ENCODE results near the gene PHLDB3. TPM values are rescaled to one million over a fixed set of nuclear protein-coding genes. Genes with fewer than 3 reads are reported as not detected.

PHLDB3 gene
- total and polyA plus RNA-seq, 12 donors = 4.0 to 10.0 (median 5.7) TPM

GRCh38 chr19:43469160-43469480 lies 35.4 kb downstream of the PHLDB3 start:
- Histone ChIP-seq H3K36me3 (no peaks in the 10 kb centered on the region), H3K9me3 (no peaks in the 10 kb centered on the region), H3K4me3 (no peak overlapping the region), H3K4me1 (peaks cover 0 to 37% (median 6%) of the 10 kb centered on the region in 9 donors), H3K27me3 (peaks cover 0 to 14% (median 6%) of the 10 kb centered on the region in 7 donors), H3K27ac (peak overlapping the region in 1 of 10 donors; percentile 47)
- TF ChIP-seq, protein P1, sequence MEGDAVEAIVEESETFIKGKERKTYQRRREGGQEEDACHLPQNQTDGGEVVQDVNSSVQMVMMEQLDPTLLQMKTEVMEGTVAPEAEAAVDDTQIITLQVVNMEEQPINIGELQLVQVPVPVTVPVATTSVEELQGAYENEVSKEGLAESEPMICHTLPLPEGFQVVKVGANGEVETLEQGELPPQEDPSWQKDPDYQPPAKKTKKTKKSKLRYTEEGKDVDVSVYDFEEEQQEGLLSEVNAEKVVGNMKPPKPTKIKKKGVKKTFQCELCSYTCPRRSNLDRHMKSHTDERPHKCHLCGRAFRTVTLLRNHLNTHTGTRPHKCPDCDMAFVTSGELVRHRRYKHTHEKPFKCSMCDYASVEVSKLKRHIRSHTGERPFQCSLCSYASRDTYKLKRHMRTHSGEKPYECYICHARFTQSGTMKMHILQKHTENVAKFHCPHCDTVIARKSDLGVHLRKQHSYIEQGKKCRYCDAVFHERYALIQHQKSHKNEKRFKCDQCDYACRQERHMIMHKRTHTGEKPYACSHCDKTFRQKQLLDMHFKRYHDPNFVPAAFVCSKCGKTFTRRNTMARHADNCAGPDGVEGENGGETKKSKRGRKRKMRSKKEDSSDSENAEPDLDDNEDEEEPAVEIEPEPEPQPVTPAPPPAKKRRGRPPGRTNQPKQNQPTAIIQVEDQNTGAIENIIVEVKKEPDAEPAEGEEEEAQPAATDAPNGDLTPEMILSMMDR (IDR thresholded peaks at IDR 0.05) = no peak
- DNase-seq (no peak), ATAC-seq (no peak)
- intact Hi-C loops (cut with DNase I) = loop anchor here in 1 of 10 donors (5.0 kb wide), 1 partner anchor 33 kb away; the partner anchor contains the start of gene PHLDB3
- 75 to 82% methylated on average over 1 of the region's 1 CpG for WGBS, 2 donors

- Histone ChIP-seq H3K36me3 (no peaks in the 10 kb centered on the region), H3K27me3 (peaks cover 0 to 14% (median 6%) of the 10 kb centered on the region in 7 donors), H3K4me1 (peaks cover 0 to 41% (median 8%) of the 10 kb centered on the region in 9 donors), H3K4me3 (no peak overlapping the region), H3K9me3 (no peaks in the 10 kb centered on the region), H3K27ac (peak overlapping the region in 1 of 10 donors; percentile 47)
- 97% methylated on average over 4 of the region's 4 CpGs for WGBS, 2 donors
- DNase-seq (no peak), ATAC-seq (no peak)
- TF ChIP-seq, protein P1 (IDR thresholded peaks at IDR 0.05) = no peak
- intact Hi-C loops (cut with DNase I) = loop anchor here in 1 of 10 donors (5.0 kb wide), 1 partner anchor 34 kb away; the partner anchor contains the start of gene PHLDB3
Observed at GRCh38 chr19:43468354-43469159, 36.0 kb downstream of the PHLDB3 start.

DNA sequence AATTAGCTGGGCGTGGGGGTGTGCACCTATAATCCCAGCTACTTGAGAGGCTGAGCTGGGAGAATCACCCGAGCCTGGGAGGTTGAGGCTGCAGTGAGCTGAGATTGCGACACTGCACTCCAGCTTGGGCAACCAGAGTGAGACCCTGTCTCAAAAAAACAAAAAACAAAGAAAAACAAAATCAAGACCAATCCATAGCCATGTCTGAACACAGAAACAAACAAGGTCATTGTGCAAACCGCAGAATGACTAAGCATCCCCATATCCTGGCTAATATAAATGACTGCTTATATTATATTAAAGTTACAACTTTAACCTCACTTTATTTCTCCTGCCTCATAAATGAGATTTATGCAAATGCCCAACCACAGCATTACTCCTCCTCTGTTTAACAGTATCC lies 36.8 kb downstream of the PHLDB3 start:
- DNase-seq = no peak
- H3K36me3 ChIP-seq = no peaks in the 10 kb centered on the region
- no peak for ATAC-seq
- no peak overlapping the region for H3K4me3 ChIP-seq
- no peak overlapping the region for H3K27ac ChIP-seq
- intact Hi-C loops (cut with DNase I) = loop anchor here in 1 of 10 donors (5.0 kb wide), 1 partner anchor 35 kb away; the partner anchor contains the start of gene PHLDB3
- WGBS, 2 donors = 85 to 95% methylated on average over 4 of the region's 4 CpGs
- peaks cover 0 to 46% (median 13%) of the 10 kb centered on the region in 9 donors for H3K4me1 ChIP-seq
- TF ChIP-seq, protein P1 (IDR thresholded peaks at IDR 0.05) = no peak
- H3K9me3 ChIP-seq = no peaks in the 10 kb centered on the region
- H3K27me3 ChIP-seq = peaks cover 0 to 14% (median 6%) of the 10 kb centered on the region in 7 donors

- TF ChIP-seq, protein P1 (IDR thresholded peaks at IDR 0.05) = no peak
- Histone ChIP-seq H3K27me3 (peaks cover 0 to 14% (median 6%) of the 10 kb centered on the region in 7 donors), H3K4me1 (peaks cover 0 to 47% (median 13%) of the 10 kb centered on the region in 9 donors), H3K9me3 (no peaks in the 10 kb centered on the region), H3K36me3 (no peaks in the 10 kb centered on the region), H3K27ac (no peak overlapping the region), H3K4me3 (no peak overlapping the region)
- DNase-seq = no peak
- intact Hi-C loops (cut with DNase I) = loop anchor here in 1 of 10 donors (5.0 kb wide), 1 partner anchor 35 kb away; the partner anchor contains the start of gene PHLDB3
- ATAC-seq = no peak
- WGBS, 2 donors = 88 to 89% methylated on average over 6 of the region's 6 CpGs
Observed at GRCh38 chr19:43467276-43467675, 37.3 kb downstream of the PHLDB3 start.
